Ramos (cell line): ENCODE data around the gene GOLGA8S.
"Not testable (repeated sequence)": the region's sequence is repeated elsewhere in the genome, so short reads cannot be mapped to it uniquely, and the experiment has no call there.

ENCODE experiments used
- in situ Hi-C: fragments of 300-500 bp; cut with MboI; formaldehyde crosslinking; loops from one replicate; pipeline ENCODE4 v1.14.3; 2022; ENCODE audit warnings: low sequenced_read_pairs; ENCODE audit not compliant: unreplicated experiment

GOLGA8S gene, protein sequence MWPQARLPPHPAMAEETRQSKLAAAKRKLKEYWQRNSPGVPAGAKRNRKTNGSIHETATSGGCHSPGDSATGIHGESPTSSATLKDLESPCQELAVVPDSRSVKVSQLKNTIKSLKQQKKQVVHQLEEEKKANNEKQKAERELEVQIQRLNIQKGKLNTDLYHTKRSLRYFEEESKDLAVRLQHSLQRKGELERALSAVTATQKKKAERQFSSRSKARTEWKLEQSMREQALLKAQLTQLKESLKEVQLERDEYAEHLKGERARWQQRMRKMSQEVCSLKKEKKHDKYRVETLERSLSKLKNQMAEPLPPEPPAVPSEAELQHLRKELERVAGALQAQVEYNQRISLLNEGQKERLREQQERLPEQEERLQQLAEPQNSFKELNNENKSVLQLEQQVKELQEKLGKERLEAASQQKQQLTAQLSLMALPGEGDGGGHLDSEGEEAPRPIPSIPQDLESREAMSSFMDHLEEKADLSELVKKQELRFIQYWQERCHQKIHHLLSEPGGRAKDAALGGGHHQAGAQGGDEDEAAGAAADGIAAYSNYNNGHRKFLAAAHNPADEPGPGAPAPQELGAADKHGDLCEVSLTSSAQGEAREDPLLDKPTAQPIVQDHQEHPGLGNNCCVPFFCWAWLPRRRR

DNA sequence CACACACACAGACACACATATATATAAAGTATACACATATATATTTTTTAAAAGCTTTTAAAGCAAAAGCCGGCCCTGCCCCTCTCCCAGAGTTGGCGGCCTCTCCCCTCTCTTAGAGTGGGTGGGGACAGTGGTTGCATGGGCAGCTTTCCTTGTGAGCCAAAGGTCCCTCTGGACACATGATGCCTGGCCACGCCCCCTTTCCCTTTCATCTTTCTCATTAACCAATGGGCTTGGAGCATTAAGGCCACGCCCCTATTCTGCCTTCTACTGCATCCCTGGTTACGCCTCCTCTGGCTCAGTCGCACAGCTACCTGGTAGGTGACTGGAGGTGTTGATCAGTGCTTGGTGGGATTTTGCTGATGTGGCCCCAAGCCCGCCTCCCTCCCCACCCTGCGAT is at the start of gene GOLGA8S:
TSS of gene GOLGA8S (plus strand) at position 301 of the 400 bp plus-strand sequence. CDS start at position 363, 62 bp downstream.
- in situ Hi-C loops, result not testable (repeated sequence)

DNA sequence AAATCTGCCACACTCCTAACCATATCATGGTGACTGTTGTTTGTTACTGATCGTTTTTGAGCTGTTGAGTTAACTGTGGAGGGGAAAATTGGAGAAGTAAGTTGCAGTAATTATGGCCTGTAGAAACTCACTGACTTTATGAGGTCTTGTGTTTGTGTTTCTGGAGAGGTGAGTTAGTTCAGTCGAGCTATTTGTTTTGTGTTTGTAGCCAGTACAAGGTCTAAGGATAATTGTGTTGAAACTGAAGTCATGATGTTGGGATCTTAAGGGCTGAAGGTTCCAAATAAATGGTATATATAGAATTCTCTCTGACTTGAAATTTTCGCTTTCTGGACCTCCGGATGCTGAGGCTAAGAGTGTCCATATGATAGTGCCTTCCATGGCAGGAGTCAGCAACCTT is 49.7 kb upstream of the GOLGA8S start:
- in situ Hi-C loops, result not testable (repeated sequence)

DNA sequence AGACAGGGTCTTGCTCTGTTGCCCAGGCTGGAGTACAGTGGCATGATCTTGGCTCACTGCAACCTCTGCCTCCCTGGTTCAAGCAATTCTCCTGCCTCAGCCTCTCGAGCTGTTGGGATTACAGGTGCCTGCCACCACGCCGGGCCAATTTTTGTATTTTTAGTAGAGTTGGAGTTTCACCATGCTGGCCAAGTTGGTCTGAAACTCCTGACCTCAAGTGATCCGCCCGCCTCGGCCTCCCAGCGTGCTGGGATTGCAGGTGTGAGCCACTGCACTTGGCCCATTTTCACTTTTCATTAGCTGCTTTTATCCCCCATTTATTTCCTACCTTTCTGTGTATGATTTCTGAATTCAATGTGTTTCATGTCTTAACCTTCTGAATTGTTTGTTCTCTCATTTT is 48.6 kb upstream of the GOLGA8S start:
- in situ Hi-C loops, result not testable (repeated sequence)

DNA sequence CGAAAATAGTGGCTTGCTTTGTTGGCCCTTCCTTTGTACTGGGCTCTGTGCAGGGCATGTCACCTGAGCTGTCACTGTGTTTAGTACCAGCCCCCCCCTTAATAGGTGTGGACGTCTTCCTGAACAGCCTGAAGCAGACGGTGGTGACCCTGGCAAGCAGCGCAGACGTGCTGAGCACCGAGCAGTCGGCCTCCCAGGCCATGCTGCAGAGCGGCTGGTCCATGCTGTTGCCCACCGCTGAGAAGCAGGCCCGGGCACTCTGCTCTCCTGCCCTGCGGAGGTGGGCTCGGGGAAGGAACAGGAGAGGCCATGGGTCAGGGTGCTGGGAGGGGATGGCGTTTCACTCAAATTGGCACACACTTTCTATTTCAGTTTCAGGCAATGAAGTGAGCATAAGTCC is 43.3 kb upstream of the GOLGA8S start:
- in situ Hi-C loops, result not testable (repeated sequence)

DNA sequence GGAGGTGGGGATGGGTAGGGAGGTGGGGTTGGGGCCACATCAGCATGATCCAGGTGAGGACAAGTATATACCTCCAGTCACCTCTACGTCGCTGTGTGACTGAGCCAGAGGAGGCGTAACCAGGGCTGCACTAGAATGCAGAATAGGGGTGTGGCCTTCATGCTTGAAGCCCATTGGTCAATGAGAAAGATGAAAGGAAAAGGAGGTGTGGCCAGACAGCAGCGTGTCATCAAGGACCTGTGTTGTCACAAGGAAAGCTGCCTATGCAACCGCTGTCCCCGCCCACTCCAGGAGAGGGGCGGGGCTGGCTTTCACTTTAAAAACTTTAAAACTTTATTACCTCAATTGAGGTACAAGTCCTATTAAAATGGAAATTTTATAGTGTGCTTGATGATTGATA is 20.5 kb upstream of the GOLGA8S start, which contains the start of gene GOLGA6L26:
TSS of gene GOLGA6L26 (minus strand) at position 101 of the 400 bp plus-strand sequence. CDS start at position 40, 61 bp downstream.
- in situ Hi-C loops, result not testable (repeated sequence)

DNA sequence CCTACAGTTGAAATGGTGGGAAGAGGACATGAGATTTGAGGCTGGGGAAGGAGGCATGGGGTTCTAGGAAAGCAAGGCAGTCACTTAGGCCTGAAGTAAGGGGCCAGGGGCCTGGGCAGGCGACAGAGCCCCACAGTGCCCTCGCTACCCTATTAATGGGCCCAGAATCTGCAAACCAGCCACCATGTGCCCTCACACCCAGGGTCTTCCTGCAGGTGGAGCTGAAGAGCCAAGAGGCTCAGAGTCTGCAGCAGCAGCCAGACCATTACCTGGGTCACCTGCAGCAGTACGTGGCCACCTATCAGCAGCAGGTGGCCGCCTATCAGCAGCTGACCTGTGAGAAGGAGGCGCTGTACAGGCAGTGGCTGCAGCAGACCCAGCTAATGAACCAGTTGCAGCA is 8.1 kb downstream of the GOLGA8S start:
- in situ Hi-C loops, result not testable (repeated sequence)

DNA sequence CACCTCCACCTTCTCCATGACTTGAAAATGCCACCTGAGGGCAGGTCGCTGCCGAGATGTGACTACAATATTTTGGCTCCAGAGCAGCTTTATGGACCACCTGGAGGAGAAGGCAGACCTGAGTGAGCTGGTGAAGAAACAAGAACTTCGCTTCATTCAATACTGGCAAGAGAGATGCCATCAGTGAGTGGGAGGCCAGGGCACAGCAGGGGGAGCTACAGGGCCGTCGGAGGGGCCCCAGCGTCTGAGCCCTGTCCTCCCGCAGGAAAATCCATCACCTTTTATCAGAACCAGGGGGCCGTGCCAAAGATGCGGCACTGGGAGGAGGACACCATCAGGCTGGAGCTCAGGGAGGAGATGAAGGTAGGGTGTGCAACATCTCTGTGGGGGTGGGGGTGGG is 9.7 kb downstream of the GOLGA8S start:
- in situ Hi-C loops, result not testable (repeated sequence)

DNA sequence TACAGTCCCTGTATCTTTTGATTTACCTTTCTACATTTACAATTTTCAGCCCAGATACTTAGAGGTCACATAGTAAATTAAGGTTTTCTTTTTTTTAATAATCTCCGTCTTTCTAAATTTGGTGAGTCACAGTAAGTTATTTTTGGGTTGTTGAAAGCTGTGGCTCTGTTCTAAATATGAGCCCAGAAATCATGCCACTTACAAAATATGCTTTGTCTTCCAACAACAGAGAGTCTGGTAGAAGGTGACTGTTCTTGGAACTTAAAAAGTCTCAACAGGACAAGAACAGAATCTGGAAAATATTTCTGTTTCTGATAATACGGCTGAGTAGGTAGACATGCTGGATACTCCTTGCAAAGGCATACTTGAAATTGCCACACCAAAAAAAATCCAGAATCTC is 16.0 kb downstream of the GOLGA8S start:
- in situ Hi-C loops, result no loop called here

DNA sequence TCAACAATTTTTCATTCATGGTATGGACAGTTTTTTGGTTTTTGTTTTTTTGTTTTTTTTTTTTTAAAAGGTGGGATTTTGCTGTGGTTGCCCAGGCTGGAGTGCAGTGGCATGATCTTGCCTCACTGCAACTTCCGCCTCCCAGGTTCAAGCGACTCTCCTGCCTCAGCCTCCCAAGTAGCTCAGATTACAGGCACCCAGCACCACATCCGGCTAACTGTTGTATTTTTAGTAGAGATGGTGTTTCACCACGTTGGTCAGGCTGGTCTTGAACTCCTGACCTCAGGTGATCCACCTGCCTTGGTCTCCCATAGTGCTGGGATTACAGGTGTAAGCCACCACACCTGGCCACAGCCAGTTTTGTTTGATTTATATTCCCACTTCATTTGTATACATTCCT is 16.6 kb downstream of the GOLGA8S start:
- in situ Hi-C loops, result not testable (repeated sequence)

DNA sequence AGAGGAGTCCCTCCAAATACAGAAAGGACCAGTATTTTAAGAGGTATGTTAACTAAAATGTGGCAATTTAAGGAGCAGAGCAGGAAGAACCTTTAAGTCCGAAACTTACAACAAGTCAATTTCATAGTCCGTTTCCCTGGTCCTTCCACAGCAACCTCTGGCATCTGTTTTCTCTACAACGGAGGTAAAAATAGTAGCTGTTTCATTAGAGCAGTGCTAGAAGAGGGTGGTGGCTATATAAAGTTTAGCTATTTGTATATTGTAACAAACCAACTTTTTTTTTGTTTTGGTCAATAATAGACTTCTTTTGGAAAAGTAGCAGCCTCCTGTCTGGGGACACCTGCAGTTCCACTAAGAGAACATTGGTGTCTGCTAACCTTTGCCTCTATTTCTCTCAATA is 17.3 kb downstream of the GOLGA8S start:
- in situ Hi-C loops, result not testable (repeated sequence)

DNA sequence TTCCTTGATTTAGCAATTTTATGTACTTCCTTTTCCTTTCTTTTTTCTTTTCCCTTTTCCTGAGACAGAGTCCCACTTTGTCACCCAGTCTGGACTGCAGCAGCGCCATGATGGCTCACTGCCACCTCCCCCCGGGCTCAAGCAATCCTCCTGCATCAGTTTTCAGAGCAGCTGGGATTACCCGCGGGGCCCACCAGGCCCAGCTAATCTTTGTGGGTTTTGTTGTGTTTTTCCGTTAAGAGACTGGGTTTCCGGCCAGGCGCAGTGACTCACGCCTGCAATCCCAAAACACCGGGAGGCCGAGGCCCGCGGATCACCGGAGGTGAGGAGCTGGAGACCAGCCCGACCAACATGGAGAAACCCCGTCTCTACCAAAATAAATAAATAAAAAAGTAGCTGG is 17.7 kb downstream of the GOLGA8S start:
- in situ Hi-C loops, result no loop called here

DNA sequence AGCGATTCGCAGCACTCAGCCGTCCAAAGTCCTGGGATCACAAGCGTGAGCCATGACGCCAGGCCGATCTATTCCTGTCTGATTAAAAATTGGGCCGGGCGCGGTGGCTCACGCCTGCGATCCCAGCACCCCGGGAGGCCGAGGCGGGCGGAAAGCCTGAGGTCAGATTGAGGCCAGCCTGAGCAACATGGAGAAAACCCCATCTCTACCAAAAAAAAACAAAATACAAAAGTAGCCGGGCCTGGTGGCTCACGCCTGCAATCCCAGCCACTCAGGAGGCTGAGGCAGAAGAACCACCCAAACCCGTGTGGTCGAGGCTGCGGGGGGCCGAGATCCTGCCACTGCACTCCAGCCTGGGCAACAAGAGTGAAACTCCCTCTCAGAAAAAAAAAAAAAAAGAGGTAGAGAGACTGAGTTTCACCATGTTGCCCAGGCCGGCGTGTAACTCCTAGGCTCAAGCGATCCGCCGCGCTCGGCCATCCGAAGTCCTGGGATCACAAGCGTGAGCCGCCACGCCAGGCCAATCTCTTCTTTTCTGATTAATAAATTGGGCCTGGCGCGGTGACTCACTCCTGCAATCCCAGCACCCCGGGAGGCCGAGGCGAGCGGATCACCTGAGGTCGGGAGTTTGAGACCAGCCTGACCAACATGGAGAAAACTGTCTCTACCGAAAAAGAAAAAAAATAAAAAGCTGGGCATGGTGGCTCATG is 18.5 kb downstream of the GOLGA8S start:
- in situ Hi-C loops, result not testable (repeated sequence)

DNA sequence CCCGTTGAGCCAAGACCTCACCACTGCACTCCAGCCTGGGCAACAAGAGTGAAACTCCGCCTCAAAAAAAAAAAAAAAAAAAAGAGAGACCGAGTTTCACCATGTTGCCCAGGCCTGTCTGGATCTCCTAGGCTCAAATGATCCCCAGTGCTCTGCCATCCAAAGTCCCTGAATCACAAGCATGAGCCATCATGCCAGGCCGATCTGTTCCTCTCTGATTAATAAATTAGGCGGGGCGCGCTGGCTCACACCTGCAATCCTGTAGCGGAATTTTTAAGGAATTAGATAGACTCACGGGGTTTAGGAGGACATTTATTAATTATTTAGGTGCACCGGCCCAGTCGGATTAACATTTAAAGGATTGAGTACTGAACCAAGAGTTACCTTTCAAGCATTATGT is 19.7 kb downstream of the GOLGA8S start:
- in situ Hi-C loops, result not testable (repeated sequence)

DNA sequence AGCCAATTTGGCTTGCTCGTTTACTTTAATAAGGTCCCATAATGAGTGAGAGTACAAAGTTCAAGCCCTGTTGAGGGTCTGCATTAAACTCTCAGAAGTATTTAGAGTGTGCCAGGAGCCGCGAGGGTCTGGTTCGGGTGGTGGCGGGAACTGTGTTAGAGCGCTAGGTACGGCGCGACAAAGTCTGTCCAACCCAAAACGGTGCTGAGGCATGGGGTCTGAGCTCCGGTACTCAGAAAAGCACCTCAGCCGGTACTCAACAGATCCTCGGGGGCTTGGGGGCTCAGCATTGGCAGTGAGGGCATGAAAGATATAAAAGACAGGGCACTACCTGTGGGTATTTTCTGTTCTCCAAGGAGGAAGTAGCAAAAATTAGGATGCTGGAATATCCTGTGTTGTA is 24.4 kb downstream of the GOLGA8S start:
- in situ Hi-C loops, result not testable (repeated sequence)

DNA sequence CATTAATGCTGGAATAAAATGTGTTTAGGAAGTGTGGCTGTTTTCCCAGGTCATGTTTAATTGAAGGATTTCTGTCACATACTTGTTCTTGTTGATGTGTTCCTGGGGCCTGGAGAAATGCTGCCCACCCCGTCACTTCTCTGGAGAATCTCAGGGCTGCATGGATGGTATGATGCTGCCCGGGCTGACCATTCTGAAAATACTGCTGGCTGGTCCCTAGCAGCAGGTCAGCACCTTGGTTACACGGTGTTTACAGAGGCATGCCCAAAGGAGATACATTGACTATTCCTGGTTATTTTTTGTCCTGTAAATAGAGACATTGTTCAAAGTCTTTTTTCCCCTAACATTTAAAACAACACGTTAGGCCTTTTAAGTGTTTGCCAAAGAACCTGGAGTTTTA is 26.2 kb downstream of the GOLGA8S start:
- in situ Hi-C loops, result loop anchor here (10.0 kb wide), 1 partner anchor 104 kb away; no protein-coding TSS in a partner anchor

DNA sequence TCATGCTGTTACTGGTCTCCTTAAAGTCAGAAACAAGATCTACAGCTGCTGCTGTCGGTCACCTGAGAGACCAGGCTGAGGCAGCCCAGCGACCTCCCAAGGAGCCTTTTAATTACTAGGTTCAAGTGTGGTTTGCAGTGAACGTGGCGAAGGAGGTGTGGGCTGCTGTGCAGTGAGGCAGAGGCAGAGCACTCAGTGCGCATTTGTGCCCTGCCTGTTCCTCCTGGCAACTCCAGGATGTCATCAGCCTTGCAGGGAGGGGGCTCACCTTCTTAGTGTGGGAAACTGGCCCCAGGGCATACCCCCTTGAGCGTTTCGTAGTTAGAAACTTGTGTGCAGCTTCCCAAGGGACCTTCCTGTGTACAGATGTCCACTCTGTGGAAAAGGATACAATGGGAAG is 26.6 kb downstream of the GOLGA8S start:
- in situ Hi-C loops, result loop anchor here (10.0 kb wide), 1 partner anchor 104 kb away; no protein-coding TSS in a partner anchor

DNA sequence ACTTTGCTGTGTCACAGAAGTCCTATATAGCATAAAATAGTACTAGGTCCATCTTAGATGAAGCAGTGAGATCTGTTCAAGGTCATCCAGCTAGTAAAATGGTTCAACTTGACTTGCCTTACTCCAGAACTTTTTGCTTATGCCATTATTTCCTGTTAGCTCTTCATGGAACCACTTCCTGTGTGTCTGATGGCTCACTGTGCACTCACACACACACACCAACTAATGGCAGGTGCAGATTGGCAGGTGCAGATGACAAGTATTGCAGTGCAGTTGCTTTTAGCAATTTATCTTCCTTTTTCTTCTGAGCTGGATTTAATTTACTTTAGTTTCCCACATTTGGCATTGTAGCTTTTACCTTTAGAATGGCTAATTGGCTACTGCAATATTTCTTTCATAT is 29.8 kb downstream of the GOLGA8S start:
- in situ Hi-C loops, result loop anchor here (10.0 kb wide), 1 partner anchor 100 kb away; no protein-coding TSS in a partner anchor

DNA sequence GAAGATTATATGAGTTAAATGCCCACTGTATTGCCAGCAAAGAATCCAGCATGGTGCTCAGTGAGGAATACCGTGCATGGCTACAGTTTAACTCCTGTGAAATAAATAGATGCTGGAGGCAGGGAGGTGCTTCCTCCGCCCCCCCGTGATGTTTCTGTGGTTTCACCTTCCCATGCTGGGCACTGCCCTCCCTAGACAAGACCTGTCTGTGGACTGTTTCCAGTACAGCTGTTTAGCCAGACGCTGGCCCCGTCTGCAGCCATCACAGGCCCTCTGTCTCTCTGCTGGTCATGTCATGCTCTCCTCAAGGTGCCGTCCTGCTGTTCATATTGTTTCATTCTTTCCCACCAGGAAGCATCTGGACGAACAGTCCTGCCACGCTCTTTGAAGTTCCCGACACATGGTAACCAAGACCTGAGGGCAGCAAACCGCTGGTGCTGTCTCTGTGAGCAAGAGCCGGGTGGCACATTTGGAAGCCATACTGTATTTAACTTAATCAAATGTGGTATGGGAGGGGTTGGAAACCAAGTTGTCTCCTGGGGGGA is 31.4 kb downstream of the GOLGA8S start:
- in situ Hi-C loops, result loop anchor here (10.0 kb wide), 1 partner anchor 99 kb away; no protein-coding TSS in a partner anchor

DNA sequence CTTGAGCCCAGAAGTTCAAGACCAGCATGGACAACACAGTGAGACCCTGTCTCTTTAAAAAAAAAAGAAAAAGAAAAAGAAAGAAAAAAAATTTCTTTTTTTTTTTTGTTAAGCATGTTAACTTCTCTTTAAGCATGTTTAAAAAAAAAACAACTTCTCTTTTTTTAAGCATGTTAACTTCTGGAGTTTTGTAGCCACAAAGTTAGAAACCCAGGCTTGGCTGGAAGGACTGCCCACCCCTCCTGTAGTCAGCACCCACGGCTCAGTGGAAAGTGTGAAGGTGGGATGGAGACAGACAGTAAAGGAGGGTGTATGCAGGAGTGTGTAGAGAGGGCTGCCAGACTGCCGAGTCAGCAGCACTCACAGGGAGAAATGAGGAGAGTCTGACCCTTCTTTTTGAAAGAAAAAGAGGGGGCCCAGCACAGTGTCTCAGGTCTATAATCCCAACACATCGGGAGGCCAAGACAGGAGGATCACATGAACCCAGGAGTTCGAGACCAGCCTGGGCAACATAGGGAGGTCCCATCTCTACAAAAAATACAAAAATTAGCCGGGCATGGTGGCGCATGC is 33.2 kb downstream of the GOLGA8S start:
- in situ Hi-C loops, result loop anchor here (10.0 kb wide), 1 partner anchor 97 kb away; no protein-coding TSS in a partner anchor
